HG02852 (cell line): ENCODE data around the gene EXOC6.

Experiments
- ATAC-seq: cut with Tn5 transposase; IDR thresholded peaks from one replicate; pipeline ENCODE4 v1.9.1; 2021; ENCODE audit warnings: mild to moderate bottlenecking, moderate library complexity; ENCODE audit not compliant: unreplicated experiment

The EXOC6 gene

DNA sequence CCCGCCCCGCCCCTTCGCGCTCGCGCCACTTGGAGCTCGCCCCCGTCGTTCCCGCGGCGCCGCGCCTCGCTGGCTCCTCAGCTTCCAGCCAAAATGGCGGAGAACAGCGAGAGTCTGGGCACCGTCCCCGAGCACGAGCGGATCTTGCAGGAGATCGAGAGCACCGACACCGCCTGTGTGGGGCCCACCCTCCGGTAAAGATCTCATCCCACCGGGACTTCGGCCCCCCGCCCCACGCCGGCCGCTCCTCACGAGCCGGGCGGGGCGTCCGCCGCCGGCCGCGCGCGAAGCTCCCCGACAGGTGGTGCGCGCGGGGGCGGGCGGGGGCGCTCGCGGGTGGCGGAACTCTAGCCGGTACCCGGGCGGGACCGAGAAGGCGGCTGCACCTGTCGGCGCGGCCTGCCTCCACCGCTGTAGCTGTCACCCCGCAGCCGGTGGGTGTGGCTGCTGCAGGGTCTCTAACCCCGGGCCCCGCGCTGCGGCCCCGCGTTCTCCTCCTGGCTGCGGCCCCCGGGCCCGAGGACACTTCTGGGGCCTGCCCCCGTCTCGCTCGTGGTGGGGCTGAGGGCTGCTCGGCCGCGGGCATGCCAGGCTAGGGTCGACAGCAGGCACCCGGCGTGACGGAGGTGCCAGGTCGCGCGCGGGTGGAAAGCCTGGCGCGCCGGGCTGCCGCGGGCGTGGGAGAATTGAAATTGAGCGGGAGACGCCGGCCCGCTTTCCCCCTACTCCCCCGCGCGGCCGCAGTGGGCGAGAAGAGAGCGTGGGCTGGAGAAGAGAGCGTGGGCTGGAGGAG lies at the start of gene EXOC6:
TSS of gene EXOC6 (plus strand) at position 80 of the 793 bp plus-strand sequence. CDS start at position 94, 14 bp downstream.
- ATAC-seq: peak; percentile 78

GRCh38 chr10:92799568-92799967 lies 48.8 kb upstream of the EXOC6 start:
- ATAC-seq: no peak

GRCh38 chr10:92800134-92800733 lies 48.1 kb upstream of the EXOC6 start:
- ATAC-seq: no peak

- no peak for ATAC-seq
These were observed 46.1 kb upstream of the EXOC6 start for GRCh38 chr10:92801978-92802872.

- ATAC-seq: no peak
These were observed 38.5 kb upstream of the EXOC6 start for GRCh38 chr10:92809840-92810239.

DNA sequence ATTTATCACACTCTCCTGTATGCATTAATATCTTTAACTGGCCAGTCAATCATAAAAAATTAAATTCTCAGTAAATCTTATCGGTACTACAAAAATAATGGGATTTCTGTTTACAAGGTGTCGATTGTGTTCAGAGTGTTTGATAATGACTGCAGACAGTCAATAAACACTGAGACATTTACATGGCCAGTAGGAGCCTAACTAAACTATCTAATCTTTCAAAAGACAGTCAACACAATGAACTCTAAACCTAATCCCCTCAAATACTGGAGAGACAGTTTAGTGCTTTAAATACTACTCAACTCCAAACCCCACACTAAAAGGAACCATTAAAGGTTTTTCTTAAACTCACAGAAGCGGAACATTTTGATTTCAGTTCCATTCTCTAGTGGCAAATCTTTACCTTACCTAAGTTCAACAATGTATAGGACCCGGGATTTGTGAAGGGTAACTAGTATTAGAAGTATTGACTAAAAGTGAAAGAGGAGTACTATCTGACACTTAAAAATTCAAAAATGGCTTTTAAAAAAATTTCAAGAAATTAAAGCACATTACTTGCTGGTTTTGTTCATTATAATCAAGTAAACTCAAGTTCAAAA lies 37.3 kb upstream of the EXOC6 start:
- ATAC-seq: peak; percentile 64

DNA sequence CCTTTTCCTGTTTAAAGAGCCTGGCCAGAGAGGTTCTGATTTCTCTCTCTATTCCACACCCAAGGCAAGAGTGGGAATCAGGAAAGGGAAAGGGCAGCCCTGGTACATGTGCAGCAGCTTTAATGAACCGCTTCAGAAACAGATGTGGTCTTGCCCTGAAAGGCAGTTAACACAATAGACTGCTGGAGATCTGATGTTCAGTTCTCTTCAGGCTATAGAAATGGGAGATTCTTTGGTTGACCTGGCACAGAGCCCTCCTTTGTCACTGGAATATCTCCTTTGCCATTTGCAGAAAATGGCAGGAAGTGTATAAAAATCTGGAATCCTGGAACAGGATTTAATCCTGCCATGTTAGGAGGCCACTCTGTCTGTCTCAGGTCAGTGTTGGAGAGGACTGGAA lies 36.3 kb upstream of the EXOC6 start:
- no peak for ATAC-seq

DNA sequence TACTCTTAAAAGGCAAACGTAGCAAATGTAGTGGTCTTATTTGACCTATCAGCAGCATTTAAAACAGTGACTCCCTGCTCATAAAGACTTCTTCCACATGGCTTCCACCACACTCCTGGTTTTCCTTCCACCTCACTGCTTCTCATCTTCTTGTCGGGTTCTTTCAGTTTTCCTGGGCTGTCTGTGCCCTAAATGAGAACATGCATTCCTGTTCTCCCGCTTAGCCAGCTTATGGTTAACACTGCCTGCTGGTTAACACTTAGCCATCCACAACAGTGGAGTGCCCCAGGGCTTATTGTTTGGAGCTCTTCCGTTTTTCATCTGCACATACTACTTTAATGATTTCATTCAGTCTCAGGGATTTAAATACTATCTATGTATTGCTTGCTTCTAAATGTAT lies 34.3 kb upstream of the EXOC6 start:
- no peak for ATAC-seq

DNA sequence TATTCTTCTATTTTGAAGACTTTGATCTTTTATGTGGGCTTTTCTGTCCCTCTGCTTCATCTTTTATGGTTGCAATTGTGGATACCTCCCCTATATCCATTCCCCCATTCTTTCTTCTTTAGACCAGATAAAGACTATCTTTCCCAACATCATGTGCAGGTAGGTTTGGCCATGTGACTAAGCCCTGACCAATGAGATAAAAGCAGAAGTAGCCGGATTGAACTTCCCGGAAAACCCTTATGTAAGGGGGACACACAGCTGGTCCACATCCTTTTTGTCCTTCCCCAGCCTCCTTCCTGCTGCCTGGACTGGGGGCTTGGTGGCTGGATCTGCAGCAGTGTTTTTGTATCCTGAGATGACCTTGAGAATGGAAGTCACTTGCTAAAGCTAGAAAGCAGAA lies 33.5 kb upstream of the EXOC6 start:
- no peak for ATAC-seq

- no peak for ATAC-seq
These were observed 32.2 kb upstream of the EXOC6 start for GRCh38 chr10:92816091-92816531.

DNA sequence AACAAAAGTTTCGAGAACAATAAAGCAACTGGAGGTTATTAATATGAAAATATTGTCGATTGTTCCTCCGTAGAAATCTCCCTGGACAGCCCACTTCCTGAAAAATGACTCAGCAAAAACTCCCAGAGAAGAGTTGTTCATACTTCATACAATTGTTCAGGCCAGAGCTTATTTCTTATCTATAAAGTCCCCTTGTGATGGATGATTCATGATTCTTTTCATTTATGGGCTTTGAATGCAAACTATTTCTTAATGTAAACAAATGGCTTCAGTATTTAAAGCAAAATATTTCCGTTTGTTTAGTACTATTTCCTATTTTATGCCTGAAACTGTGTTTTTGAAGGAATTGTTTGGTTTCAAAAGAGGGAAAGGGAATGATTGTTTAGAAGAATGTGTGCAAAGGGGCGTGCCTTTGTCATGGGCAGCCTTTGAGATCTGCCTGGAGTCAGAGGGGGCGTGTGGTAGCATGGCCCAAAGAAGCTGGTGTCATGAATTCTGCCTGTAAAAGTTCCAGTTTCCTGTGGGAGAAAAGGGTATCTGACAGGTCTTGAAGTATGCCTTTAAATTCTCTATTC lies 26.2 kb upstream of the EXOC6 start:
- no peak for ATAC-seq

- ATAC-seq: no peak
These were observed 25.4 kb upstream of the EXOC6 start for GRCh38 chr10:92822964-92823363.

DNA sequence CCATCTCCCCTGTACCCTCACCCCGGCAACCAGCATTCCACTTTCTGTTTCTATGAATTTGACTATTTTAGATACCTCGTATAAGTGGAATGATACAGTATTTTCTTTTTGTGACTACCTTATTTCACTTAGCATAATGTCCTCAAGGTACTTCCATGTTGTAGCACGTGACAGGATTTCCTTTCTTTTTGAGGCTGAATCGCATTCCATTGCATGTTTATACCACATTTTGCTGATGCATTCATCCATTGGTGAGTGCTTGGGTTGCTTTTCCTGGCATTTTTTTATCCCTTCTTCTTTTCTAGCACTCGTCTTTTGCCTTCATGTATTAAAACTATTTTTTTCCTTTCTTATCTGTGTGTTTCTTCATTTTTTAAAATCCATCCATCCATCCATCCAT lies 22.3 kb upstream of the EXOC6 start:
- ATAC-seq: no peak

GRCh38 chr10:92826504-92826903 lies 21.8 kb upstream of the EXOC6 start:
- ATAC-seq: no peak

DNA sequence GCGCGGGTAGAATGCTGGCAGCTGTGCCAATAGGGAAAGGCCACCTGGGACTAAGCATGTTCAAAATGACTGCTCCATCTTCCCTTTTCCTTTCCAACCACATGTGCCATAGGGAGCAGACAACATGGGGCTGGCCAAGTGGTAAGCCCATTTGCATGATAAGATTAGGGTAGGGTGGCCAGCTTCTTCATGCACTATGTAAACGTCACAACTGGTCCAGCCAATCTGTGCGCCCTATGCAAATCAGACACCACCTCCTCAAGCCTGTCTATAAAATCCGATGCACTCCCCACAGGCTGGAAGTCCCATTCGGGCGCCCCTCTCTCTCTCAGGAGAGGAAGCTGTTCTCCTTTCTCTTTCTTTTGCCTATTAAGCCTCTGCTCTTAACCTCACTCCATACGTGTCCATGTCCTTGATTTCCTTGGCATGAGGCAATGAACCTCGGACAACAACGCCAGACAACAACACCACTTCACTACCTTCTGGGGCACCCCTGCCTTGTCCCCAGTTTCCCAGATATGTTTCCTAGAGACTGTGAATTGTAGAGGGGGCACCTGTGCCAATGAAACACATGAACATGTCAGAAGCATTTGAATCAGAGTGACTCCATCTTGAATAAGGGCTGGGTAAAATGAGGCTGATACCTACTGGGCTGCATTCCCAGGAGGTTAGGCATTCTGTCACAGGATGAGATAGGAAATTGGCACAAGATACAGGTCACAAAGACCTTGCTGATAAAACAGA lies 19.1 kb upstream of the EXOC6 start:
- no peak for ATAC-seq

DNA sequence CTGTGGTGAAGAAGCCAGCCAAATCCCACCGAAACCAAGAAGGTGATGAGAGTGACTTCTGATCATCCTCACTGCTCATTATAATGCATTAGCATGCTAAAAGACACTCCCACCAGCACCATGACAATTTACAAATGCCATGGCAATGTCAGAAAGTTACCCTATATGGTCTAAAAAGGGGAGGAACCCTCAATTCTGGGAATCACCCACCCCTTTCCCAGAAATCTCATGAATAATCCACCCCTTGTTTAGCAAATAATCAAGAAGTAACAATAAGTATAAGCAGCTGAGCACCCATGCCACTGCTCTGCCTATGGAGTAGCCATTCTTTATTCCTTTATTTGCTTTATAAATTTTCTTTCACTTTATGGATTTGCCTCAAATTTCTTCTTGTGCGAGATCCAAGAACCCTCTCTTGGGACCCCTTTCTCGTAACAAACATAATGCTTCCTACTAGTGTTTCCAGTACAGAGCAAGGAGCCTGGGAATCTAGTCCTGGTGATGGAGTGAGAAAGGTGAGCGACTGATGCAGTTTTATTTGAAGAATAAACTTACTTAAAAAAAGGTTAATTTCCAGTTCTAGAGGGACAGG lies 18.4 kb upstream of the EXOC6 start:
- ATAC-seq: no peak

GRCh38 chr10:92830478-92831389 lies 17.6 kb upstream of the EXOC6 start:
- ATAC-seq: no peak

DNA sequence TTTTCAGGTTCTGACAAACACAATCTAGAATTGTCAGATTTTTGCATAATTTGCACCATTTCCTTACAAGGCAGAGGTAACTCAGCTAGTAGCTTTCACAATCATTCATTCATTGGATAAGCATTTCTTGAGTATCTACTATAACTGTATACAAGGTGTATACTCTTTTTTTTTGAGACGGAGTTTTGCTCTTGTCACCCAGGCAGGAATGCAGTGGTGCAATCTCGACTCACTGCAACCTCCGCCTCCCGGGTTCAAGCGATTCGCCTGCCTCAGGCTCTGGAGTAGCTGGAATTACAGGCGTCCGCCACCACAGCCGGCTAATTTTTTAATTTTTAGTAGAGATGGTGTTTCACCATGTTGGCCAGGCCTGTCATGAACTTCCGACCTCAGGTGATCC lies 16.2 kb upstream of the EXOC6 start:
- no peak for ATAC-seq
